Stomach (tissue), 4 donors: ENCODE results near the gene ABCA13.

Experiments used
- CTCF ChIP-seq, 7 experiments: fragments of 450-650 bp in 4 of 7; fragments of 200-600 bp in 3 of 7; sonication (generic) in 3 of 7; IDR thresholded peaks; one replicate each; pipeline ENCODE4 v1.5.1; 2016 to 2019; ENCODE audit warnings: antibody characterized with exemption in 7 of 7, control low read depth in 2 of 7, mild to moderate bottlenecking in 1 of 7
- POLR2A ChIP-seq, 4 donors: fragments of 450-650 bp; IDR thresholded peaks; one replicate each; pipeline ENCODE4 v1.6.1; 2016; ENCODE audit warnings: antibody characterized with exemption in 4 of 4, control low read depth in 2 of 4, mild to moderate bottlenecking in 1 of 4, moderate library complexity in 1 of 4
- POLR2AphosphoS5 ChIP-seq, 3 donors: sonication (generic); formaldehyde crosslinking; IDR thresholded peaks; one replicate each; pipeline ENCODE4 v1.6.1; 2016; ENCODE audit warnings: antibody characterized with exemption in 3 of 3

GRCh38 chr7:48130658-48131108 is 40.6 kb upstream of the ABCA13 start:
- no peak for TF ChIP-seq CTCF (IDR thresholded peaks at IDR 0.05)
- TF ChIP-seq POLR2A (IDR thresholded peaks at IDR 0.05): no peak
- TF ChIP-seq POLR2AphosphoS5 (IDR thresholded peaks at IDR 0.05): peak in 1 of 3 donors; percentile 6
